Suppressor macrophage treated with lipopolysaccharide for 4 hours (primary cell): ENCODE measurements around the gene OR4D1.
A peak's percentile ranks its signal among the peaks of the same experiment; 100 is the strongest.

ENCODE experiments used
- DNase-seq: peaks from one replicate; pipeline ENCODE4 v3.0.0-alpha.2; 2020

OR4D1 gene

GRCh38 chr17:58156839-58157803, 8.9 kb downstream of the OR4D1 start:
- peak; percentile 33 for DNase-seq

DNA sequence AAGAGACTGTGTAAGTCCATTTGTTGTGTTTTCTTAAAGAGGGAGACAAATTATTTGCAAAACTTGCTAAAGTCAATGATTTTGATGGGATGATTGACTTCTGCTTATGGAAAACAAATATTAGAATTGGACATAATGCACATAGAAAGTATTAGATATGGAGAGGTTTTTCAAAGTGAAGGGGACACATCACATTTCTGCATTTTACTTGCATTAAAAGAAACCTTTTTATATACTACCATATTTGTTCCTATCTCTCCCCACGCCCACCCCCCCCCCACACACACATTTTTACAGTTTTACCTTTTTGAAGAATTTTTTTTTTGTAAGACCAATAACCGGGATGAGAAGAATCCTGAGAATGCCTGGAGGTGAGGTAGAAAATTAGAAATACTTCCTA, 10.0 kb downstream of the OR4D1 start:
- no peak for DNase-seq

- no peak for DNase-seq
These were observed 13.4 kb downstream of the OR4D1 start for GRCh38 chr17:58161566-58161965.

DNA sequence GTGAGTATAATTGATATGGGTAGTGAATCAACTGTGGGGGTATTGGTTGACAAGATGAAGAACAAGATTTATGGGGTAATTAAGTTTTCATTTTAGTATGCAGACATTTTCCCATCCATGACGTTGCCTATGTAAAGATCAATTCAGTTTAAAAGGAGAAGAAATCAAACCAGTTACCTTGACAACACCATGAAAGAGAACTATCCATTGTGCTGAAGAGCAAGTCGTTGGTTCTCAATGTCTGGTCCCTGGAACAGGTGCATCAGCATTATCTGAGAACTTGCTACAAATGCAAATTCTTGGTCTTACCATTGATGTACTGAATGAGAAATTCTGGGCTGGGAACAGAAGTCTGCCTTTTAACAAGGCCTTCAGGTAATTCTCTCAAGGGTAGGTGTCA, 17.8 kb downstream of the OR4D1 start:
- DNase-seq: no peak

DNA sequence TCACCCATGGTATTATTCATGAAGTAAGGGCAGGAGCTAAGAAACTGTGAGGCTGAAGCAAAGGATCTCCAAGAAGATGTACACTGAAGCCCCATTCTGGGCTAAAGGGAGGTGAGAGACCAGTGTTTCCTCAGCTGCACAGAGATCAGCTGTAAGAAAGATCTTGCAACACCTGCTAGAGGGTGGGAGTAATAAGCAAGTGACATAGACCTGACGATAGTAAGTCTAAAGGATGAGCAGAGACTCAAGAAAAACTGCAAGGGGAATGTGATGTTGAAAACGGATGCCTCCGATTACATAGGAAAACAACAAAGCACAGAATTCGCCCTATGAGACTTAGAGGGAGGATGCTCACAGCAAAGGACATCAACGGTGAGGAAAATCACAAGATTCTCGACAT, 18.5 kb downstream of the OR4D1 start, which contains the start of gene OR4D2:
TSS of gene OR4D2 (plus strand) at position 301 of the 400 bp plus-strand sequence. CDS start 2,674 bp downstream, outside the sequence.
- no peak for DNase-seq

GRCh38 chr17:58170622-58171021, 22.4 kb downstream of the OR4D1 start:
- no peak for DNase-seq

DNA sequence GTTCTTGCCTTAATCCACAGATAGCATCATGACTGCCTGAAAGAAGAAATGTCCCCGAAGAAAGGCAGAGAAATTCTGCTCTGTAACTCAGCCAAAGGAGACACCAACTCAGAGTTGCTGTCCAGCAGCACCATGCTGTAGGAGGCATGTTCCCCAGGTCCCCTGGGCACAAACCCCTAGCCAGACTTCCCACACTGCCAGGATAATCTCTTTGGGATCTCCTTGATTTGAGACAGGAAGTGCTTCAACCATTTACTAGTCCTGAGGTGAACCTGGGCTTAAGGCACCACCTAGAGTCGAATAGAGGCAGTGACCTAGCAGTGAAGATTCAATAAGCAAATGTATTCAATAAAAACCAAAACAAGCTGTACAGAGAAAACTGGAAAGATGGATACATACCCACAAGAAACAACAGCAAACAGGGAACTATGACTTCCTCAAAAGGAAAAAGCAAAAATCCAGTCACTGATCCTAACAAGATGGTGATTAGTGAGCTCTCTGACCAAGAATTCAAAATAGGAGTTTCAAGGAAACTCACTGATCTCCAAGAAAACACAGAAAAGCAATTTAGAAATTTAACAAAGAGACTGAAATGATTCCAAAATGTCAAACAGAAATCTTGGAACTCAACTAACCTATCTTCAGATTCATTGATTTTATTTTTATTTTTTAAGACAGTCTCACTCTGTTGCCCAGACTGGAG, 24.3 kb downstream of the OR4D1 start:
- no peak for DNase-seq

DNA sequence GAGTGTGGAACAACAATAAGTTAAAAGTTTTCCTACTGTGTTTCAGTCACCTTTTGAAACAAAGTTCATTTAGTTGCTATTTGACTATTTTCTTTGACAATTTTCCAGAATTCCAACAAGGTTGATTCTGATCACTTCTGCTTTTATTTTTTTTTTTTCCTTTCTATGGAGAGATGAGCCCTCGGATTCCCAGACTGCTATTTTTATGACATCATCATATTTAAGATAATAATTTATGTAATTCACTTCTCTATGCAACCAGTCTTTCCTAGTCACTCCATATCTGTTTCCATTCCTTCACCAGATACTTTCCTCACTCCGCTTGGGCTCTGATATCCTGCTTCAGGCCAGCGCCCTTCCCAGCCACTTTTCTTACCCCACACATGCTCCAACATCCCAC, 26.7 kb downstream of the OR4D1 start:
- DNase-seq: no peak

- DNase-seq: no peak
These were observed 28.0 kb downstream of the OR4D1 start for GRCh38 chr17:58176200-58176599.

- no peak for DNase-seq
These were observed 33.6 kb downstream of the OR4D1 start for GRCh38 chr17:58181796-58182195.

DNA sequence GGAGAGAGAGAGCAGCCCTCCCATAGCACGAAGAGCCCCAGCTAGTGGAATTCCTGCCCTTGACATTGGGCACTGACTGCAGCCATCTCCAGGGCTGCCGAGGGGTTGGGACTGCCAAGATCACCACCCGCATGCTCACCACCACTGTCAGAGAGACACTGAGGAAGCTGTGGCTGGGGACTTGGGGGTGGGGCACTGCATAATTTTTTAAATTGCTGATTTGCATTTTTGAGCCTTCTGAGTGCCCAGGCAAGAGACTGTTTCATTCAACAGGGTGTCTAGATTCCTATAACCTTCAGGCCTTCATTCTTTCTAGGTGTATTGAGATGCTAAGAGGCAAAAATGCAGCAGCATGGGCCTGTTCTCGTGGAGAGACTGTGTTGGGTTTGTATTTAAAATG, 35.3 kb downstream of the OR4D1 start:
- DNase-seq: no peak

- no peak for DNase-seq
These were observed 36.3 kb downstream of the OR4D1 start for GRCh38 chr17:58184308-58184985.

DNA sequence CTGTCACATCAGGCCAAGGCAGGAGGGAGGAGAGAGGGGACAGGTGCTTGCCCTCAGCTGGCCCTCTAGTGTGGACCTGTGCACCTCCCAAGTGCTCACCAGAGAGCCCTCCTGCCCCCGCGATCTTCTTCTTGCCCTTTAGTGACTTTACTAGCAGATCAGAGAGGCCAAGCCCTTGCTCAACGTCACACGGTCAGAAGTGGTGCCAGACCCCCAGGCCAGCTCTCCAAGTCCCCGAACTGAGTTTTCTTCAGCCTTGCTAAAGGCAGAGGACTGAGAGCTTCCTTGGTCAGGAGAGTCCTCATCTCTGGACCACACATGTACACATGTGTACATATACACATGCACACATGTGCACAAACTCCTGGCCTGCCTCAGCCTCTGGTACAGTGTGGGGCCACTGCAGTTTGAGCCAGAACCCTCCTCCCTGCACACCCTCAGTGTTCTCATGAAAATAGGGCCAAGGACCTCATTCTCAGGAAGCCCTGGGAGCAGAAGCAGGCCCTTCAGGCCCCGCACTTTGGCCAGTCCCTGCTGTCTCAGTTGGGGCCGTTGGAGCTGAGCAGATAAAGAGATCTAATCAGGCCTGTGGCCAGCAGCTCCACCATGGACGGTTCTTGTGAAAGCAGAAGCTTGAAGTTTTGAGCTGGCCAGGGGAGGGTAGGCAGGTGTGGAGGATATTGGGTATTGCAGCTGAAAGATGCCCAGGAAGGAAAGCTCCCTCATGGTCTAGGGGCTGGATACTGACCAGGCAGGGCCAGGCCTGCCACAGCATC, 37.0 kb downstream of the OR4D1 start:
- DNase-seq: no peak

- no peak for DNase-seq
These were observed 38.4 kb downstream of the OR4D1 start for GRCh38 chr17:58186591-58186990.

DNA sequence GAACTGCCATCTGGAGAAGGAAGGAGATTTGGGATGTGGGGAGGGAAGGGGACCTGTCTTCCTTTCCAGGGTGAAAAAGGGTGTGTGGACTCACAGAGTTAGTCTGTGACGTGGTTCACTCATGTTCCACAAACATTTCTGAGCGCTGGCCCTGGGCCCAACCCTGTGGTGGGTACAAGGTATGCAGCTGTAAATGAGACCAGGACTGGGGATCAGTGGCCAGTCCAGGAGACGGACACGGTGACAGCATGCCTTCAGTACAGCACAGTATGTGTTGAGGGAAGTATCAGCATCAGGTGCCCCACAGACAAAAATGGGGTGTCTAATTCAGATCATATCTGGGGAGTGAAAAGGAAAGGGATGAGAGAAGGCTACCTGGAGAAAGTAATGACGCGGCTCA, 38.9 kb downstream of the OR4D1 start:
- DNase-seq: no peak

DNA sequence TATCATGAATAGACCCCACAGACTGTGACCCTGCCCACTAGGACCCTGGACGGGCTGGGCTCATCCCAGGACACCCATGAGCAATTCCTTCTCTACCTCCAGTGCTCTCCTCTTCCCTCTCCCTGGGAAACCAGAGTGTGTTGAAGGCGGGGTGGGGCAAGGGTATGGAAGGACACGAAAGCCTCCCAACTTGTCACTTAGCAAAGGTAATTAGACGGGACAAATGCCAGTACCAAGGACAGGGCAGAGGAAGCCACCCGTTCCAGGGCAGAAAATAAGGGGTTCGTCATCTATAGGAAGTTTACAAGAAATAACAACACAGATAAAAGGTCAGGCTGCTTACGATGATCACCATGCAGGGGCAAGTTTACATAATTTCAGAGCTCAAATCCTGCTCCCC, 39.5 kb downstream of the OR4D1 start:
- DNase-seq: no peak

DNA sequence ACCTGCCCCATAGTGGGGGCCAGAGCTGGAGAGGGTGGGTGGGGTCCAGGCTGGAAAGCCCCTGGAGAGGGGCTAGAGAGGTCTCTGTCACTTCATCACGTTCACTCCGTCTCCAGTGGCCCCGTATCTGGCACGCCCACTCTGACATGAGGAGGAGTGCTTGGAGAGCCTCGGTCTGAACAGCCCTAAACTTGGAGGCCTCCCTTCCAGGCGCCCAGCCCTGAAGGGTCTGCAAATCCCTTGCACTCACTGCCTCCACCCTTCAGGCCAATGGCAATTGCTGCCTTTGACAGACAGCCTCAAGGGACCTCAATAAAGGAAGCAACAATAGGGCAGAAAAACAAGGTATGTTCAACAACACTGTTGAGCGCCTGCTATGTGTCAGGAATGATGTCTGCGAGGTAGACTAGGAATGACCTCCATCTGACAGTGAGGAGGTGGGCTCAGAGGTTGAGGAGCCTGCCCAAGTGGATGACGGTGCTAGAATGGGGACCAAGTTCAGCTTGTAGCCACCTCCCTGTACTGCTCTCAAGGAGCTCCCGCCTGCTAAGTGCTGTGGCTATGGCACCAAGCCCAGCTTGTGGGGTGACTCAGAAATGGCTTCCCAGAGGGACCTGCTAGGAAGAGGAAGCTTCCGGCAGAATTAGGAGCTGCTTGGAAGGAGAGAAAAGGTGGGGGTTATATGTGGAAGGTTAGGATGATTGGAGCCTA, 41.4 kb downstream of the OR4D1 start:
- DNase-seq: no peak

- DNase-seq: no peak
These were observed 43.2 kb downstream of the OR4D1 start for GRCh38 chr17:58191241-58191896.

DNA sequence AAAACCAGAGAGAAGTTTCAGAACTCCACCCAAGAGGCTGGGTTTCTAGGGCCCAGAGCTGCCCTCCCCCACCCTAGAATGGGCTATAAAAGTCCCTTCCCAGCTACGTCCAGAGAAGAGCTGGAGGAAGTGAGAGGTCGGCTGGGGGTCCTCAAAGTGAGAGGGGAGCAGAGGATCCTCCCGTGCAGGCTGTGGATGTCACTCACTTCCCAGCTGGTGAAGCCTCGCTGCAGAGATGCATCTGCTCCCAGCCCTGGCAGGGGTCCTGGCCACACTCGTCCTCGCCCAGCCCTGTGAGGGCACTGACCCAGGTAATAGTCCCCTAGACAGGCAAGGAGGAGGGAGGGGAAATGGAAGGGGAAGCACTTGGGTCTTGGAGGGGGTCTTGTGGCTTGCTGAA, 44.4 kb downstream of the OR4D1 start, which contains the start of gene EPX:
TSS of gene EPX (plus strand) at position 115 of the 400 bp plus-strand sequence. CDS start at position 236, 121 bp downstream.
- DNase-seq: no peak

DNA sequence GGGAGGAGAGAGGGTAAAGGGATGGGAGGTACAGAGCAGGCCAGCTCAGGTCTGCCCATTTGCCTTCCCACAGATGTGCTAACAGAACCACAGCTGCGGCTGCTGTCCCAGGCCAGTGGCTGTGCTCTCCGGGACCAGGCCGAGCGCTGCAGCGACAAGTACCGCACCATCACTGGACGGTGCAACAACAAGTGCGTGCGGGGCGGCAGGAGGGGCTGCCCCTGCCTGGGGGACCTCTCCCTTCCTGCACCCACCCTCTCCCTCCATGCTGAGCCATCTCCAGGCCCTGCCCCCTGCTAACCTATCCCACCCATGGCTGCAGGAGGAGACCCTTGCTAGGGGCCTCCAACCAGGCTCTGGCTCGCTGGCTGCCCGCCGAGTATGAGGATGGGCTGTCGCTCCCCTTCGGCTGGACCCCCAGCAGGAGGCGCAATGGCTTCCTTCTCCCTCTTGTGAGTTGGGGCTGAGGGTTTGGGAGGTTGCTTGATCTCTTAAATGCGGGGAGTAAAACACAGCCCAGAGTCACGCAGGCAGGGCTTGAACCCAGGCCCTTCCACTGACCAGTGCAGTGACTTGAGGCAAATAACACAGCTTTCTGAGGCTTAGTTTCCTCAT, 45.6 kb downstream of the OR4D1 start:
- DNase-seq: no peak
